22Rv1 (cell line): ENCODE results near the gene GSTO1.

Experiments used
- ZFX ChIP-seq: fragments of 450-650 bp; IDR thresholded peaks from 2 replicates; pipeline ENCODE4 v1.6.1; 2017; ENCODE audit warnings: antibody characterized with exemption, borderline replicate concordance
- TF ChIP-seq, protein P1 (sequence below): fragments of 450-650 bp; IDR thresholded peaks from 2 replicates; pipeline ENCODE4 v1.5.1; 2017; ENCODE audit warnings: mild to moderate bottlenecking

DNA sequence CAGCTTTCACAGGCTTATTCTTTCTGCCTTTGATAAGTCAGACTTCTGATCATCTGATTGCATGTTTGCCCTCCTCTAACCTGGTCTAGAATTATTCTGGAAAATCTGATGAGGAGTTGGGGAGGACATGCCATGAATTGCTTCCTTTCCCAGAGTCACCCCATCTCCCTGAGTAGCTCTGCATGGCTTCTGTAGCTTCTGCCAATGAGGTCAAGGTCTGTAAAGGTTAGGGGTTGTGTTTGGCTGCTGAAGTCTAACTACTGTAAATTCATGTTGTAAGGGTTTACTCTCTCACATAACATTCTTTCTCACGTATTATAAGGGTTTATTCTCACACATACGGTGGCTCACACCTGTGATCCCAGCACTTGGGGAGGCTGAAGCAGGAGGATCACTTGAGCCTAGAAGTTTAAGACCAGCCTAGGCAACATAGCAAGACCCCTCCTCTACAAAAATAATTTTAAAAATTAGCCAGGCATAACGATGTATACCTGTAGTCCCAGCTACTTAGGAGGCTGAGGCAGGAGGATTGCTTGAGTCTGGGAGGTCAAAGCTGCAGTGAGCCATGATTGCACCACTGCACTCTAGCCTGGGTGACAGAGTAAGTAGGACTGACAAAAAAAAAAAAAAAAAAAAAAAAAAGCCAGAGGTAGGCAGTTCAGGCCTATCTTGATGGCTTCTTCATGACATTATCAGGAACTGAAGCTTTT is 25.0 kb downstream of the GSTO1 start:
- TF ChIP-seq, protein P1, sequence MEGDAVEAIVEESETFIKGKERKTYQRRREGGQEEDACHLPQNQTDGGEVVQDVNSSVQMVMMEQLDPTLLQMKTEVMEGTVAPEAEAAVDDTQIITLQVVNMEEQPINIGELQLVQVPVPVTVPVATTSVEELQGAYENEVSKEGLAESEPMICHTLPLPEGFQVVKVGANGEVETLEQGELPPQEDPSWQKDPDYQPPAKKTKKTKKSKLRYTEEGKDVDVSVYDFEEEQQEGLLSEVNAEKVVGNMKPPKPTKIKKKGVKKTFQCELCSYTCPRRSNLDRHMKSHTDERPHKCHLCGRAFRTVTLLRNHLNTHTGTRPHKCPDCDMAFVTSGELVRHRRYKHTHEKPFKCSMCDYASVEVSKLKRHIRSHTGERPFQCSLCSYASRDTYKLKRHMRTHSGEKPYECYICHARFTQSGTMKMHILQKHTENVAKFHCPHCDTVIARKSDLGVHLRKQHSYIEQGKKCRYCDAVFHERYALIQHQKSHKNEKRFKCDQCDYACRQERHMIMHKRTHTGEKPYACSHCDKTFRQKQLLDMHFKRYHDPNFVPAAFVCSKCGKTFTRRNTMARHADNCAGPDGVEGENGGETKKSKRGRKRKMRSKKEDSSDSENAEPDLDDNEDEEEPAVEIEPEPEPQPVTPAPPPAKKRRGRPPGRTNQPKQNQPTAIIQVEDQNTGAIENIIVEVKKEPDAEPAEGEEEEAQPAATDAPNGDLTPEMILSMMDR: no peak
- no peak for TF ChIP-seq ZFX
